DND-41 (cell line): ENCODE data around the gene EIF5A.

Source experiments
- EZH2 ChIP-seq: IDR thresholded peaks from 3 replicates; pipeline ENCODE4 v1.6.1; 2012; ENCODE audit warnings: borderline replicate concordance, low read depth, mild to moderate bottlenecking, moderate library complexity, low read length, inconsistent platforms; ENCODE audit not compliant: severe bottlenecking
- TF ChIP-seq, protein P1 (sequence below): IDR thresholded peaks from 2 replicates; pipeline ENCODE4 v1.5.1; 2012; ENCODE audit warnings: borderline replicate concordance, low read length, moderate library complexity, mild to moderate bottlenecking; ENCODE audit not compliant: poor library complexity, severe bottlenecking; ENCODE audit errors: extremely low read depth

GRCh38 chr17:7281074-7281952 is 26.1 kb upstream of the EIF5A start, which contains the start of gene SLC2A4:
- TF ChIP-seq, protein P1, sequence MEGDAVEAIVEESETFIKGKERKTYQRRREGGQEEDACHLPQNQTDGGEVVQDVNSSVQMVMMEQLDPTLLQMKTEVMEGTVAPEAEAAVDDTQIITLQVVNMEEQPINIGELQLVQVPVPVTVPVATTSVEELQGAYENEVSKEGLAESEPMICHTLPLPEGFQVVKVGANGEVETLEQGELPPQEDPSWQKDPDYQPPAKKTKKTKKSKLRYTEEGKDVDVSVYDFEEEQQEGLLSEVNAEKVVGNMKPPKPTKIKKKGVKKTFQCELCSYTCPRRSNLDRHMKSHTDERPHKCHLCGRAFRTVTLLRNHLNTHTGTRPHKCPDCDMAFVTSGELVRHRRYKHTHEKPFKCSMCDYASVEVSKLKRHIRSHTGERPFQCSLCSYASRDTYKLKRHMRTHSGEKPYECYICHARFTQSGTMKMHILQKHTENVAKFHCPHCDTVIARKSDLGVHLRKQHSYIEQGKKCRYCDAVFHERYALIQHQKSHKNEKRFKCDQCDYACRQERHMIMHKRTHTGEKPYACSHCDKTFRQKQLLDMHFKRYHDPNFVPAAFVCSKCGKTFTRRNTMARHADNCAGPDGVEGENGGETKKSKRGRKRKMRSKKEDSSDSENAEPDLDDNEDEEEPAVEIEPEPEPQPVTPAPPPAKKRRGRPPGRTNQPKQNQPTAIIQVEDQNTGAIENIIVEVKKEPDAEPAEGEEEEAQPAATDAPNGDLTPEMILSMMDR, result no peak
- no peak for TF ChIP-seq EZH2
